ENCODE measurements around the gene CDH23. TPM values are rescaled to one million over a fixed set of nuclear protein-coding genes. Genes with fewer than 3 reads are reported as not detected.

The CDH23 gene
- total and polyA plus RNA-seq, 9 of the 15 experiments (the other 6 are each of a cell fraction or from before 2014, with no cell fraction given) = 0.18 to 1.2 (median 0.47) TPM

- 0 out of 2 replicates have a peak, but pooled peaks have one; percentile 62 for TF ChIP-seq NR2C2 (CRISPR knock-in tag; IDR thresholded peaks at IDR 0.05)
- peak; percentile 94 for TF ChIP-seq NR2C2 (tag; IDR thresholded peaks at IDR 0.05)
- TF ChIP-seq SIN3A (IDR thresholded peaks at IDR 0.05; ENCODE audit: borderline replicate concordance in 2 of 2, control insufficient read depth in 1 of 2, low read depth in 2 of 2, low read length in 2 of 2) = 0 out of 4 replicates have a peak, but pooled peaks of 1 of the 2 experiments have one; percentile 62
- TF ChIP-seq MEF2D (tag; conservative IDR thresholded peaks at IDR 0.05; ENCODE audit: low read depth) = no peak
- peak; percentile 36; the same call in 1 of the 2 replicates for TF ChIP-seq MTA3 (IDR thresholded peaks at IDR 0.05; ENCODE audit: borderline replicate concordance)
- peak; percentile 47; the same call in 1 of the 2 replicates for TF ChIP-seq E2F3 (CRISPR knock-in tag; IDR thresholded peaks at IDR 0.05)
- TF ChIP-seq CHD1 (IDR thresholded peaks at IDR 0.05; ENCODE audit: low read length) = no peak
- peak; percentile 76 for TF ChIP-seq POLR2A (conservative IDR thresholded peaks at IDR 0.05)
- no peak for TF ChIP-seq ZNF57 (CRISPR knock-in tag; IDR thresholded peaks at IDR 0.05)
- peak; percentile 85; the same call in 1 of the 2 replicates for TF ChIP-seq MAX (CRISPR knock-in tag; IDR thresholded peaks at IDR 0.05)
- no peak for TF ChIP-seq ZNF12 (CRISPR knock-in tag; IDR thresholded peaks at IDR 0.05)
- TF ChIP-seq ZNF184 (CRISPR knock-in tag; IDR thresholded peaks at IDR 0.05) = no peak
- no peak for TF ChIP-seq CEBPZ (IDR thresholded peaks at IDR 0.05; ENCODE audit: borderline replicate concordance, low read depth, low read length)
- no peak for TF ChIP-seq ELK3 (CRISPR knock-in tag; IDR thresholded peaks at IDR 0.05)
- TF ChIP-seq KDM2B (CRISPR knock-in tag; IDR thresholded peaks at IDR 0.05) = no peak
- TF ChIP-seq ZNF354B (CRISPR knock-in tag; IDR thresholded peaks at IDR 0.05) = no peak
- no peak for TF ChIP-seq ZFX (CRISPR knock-in tag; IDR thresholded peaks at IDR 0.05)
- TF ChIP-seq SAFB2 (IDR thresholded peaks at IDR 0.05; ENCODE audit: borderline replicate concordance, low read depth, low read length, severe bottlenecking) = no peak
- no peak for TF ChIP-seq USF2 (CRISPR knock-in tag; IDR thresholded peaks at IDR 0.05)
- TF ChIP-seq PCBP2 (IDR thresholded peaks at IDR 0.05; ENCODE audit: low read depth, low read length, poor library complexity, severe bottlenecking) = no peak
- TF ChIP-seq CBX5 (IDR thresholded peaks at IDR 0.05; ENCODE audit: borderline replicate concordance, low read depth) = no peak
- TF ChIP-seq, protein P1, sequence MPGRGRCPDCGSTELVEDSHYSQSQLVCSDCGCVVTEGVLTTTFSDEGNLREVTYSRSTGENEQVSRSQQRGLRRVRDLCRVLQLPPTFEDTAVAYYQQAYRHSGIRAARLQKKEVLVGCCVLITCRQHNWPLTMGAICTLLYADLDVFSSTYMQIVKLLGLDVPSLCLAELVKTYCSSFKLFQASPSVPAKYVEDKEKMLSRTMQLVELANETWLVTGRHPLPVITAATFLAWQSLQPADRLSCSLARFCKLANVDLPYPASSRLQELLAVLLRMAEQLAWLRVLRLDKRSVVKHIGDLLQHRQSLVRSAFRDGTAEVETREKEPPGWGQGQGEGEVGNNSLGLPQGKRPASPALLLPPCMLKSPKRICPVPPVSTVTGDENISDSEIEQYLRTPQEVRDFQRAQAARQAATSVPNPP (IDR thresholded peaks at IDR 0.05; ENCODE audit: borderline replicate concordance, insufficient read depth, insufficient read length) = no peak
Measured at GRCh38 chr10:71638064-71638821, 241.5 kb downstream of the CDH23 start (continued).
